Activated T-cell treated with anti-CD3 and anti-CD28 coated beads for 1 hour (primary cell): ENCODE results near the gene PLPPR2.
"Not testable (repeated sequence)": the region's sequence is repeated elsewhere in the genome, so short reads cannot be mapped to it uniquely, and the experiment has no call there.

Experiments
- DNase-seq: peaks from one replicate; pipeline ENCODE4 v3.0.0-alpha.2; 2020; ENCODE audit warnings: low read depth

PLPPR2 gene, protein sequence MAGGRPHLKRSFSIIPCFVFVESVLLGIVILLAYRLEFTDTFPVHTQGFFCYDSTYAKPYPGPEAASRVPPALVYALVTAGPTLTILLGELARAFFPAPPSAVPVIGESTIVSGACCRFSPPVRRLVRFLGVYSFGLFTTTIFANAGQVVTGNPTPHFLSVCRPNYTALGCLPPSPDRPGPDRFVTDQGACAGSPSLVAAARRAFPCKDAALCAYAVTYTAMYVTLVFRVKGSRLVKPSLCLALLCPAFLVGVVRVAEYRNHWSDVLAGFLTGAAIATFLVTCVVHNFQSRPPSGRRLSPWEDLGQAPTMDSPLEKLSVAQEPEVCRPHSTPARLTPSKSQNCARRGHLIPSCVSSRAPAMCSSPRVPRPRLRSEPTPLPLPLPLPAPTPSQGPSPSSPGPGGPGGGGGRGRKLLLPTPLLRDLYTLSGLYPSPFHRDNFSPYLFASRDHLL

GRCh38 chr19:11355160-11356073 lies at the start of gene PLPPR2:
Gene PLPPR2, plus strand, starts transcription at chr19:11355432. Its CDS starts 2,242 bp downstream, at chr19:11357674.
- peak; percentile 71 for DNase-seq

GRCh38 chr19:11306337-11306736 lies 48.9 kb upstream of the PLPPR2 start:
- DNase-seq, result no peak

DNA sequence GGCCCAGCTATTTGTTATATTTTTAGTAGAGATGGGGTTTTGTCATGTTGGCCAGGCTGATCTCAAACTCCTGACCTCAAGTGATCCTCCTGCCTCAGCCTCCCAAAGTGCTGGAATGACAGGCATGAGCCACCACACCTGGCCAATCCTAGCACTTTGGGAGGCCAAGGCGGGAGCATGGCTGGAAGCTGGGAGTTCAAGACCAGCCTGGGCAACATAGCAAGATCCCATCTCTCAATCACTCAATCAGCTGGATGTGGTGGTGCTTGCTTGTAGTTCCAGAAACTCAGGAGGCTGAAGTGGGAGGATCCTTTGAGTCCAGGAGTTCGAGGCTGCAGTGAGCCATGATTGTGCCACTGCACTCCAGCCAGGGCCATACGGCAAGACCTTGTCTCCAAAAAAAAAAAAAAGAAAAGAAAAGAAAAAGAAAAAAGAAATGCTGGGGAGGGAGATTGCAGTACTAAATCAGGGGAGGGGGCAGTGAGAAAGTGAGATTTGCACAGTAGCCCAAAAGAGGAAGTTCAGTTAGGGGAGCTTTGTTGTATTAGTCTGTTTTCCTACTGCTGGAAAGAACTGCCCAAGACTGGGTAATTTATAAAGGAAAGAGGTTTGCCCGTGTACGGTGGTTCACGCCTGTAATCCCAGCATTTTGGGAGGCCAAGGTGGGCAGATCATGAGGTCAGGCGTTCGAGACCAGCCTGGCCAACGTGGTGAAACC lies 34.8 kb upstream of the PLPPR2 start:
- not testable (repeated sequence) for DNase-seq

DNA sequence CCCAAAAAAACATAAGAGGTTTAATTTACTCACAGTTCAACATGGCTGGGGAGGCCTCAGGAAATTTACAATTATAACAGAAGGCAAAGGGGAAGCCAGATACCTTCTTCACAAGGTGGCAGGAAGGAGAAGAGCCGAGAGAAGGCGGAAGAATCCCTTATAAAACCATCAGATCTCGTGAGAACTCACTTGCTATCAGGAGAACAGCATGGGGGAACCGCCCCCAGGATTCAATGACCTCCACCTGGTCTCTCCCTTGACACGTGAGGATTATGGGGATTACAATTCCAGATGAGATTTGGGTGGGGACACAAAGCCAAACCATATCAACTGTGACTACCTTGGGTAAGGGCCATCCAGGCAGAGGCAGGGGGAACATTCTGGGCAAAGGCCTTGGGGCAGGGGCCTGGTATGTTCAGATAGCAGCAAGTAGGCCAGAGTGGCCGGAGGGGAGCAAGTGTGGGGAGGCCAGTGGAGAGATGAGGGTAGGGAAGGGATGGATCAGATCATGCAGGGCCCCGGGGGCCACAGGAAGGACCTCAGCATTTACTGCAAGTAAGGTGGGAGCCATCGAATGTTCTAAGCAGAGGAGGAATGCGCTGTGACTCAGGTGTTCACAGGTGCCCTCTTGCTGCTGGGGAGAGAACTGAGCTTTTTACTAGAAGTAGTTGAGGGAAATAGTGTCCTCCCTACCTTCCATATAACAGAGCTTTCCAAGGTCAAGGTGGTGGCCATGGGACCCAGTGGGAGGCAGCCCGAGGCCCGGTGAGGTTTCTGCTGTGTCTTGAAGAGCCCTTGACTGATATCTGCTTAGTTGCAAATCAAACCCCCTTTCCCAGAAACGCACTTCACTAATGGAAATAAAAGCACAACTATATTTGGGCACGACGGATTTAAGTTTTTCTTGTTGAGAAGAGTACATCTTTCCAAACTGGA lies 33.8 kb upstream of the PLPPR2 start:
- DNase-seq, result no peak

DNA sequence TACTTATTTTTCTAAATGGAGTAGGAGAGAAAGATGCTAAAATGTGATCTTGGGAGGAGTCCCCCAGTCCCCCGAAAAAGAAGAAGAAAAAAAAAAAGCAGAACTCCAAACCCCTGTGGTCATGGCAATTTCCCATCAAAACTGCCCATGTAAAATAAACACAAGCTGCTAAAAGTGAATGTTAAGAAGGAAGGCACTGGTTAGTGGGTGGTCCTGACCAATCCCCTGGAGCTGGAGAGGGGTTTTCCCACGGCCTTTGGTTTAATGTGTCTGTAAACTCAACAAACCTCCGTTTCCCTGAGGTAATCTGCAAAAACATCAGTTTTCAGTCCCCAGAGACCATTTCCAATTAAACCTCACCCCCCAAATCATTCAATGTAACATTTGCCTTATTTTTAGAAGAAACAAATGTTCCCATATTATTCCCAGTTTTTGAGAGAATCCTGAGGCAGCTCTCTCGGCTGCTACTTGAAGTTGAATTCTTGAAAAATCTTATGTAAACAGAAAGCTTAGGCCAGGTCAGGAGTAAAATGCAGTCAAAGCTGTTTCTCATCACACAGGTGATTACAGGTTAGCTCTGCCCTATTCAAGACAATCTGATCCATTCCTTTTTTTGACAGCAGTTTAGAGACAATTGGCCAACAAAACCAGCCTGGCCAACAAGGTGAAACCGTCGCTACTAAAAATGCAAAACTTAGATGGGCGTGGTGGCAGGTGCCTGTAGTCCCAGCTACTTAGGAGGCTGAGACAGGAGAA lies 32.8 kb upstream of the PLPPR2 start:
- no peak for DNase-seq

DNA sequence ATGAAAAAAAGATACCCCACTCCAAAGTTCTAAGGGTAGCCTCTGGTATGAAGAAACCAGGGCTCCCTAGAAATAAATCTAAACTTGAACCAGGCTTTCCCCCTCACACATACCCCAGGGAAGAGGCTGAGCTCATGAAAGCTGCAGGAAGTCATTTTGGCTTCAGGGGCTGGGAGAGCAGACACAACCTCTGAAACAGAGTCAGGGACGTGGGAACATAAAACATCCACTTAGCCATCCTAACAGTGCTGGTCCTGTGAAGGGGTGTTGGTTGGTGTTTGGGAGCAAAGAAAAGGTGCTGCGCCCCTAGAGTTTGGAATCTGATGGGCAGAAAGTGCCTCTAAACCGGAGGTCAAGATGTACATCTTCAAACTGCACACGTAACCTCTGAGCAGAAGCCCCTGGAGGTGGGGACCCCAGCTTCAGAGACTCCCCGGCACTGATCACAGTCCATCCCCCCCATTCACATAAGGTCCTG lies 31.6 kb upstream of the PLPPR2 start:
- DNase-seq, result no peak

DNA sequence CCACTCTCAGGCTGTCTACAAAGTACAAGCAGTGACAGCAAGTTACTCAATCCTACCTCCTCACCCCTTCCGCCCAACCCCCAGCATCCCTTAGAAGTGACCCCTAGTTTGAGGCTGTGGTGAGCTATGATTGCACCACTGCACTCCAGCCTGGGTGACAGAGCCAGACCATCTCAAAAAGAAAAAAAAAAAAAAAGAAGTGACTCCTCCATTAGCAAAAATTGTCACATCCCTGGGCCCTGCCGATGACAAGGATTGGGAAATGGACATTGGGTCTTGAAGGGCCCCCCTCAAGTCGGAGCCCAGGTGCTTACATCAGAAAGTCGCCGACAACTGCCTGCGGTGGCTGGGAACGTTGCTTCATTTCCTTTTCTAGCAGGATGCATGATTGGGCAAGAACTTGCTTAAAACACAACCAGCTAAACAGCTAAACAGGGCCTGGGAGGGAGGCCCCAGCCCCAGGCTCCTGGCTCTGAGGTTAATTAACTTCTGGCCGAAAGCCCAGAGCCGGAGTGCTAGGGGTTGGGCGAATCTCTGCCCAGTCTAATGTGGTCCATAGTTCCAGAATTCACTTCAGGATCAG lies 31.1 kb upstream of the PLPPR2 start:
- DNase-seq, result no peak

GRCh38 chr19:11324748-11325389 lies 30.4 kb upstream of the PLPPR2 start:
- no peak for DNase-seq

GRCh38 chr19:11325544-11325943 lies 29.7 kb upstream of the PLPPR2 start:
- no peak for DNase-seq

- no peak for DNase-seq
Observed at GRCh38 chr19:11330127-11330526, 25.1 kb upstream of the PLPPR2 start.

DNA sequence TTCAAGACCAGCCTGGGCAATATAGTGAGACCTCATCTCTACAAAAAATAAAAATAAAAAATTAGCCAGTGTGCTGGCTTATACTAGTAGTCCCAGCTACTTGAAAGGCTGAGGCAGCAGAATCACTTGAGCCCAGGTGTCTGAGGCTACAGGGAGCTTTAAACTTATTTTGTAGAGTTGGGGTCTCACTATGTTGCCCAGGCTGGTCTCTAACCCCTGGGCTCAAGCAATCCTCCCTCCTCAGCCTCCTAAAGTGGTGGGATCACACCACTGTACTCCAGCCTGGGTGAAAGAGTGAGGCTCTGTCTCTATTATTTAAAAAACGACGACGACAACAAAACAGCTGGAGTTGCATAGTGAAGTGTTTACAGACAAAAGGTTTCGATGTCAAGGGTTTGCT lies 23.7 kb upstream of the PLPPR2 start:
- DNase-seq, result no peak

GRCh38 chr19:11332822-11333221 lies 22.4 kb upstream of the PLPPR2 start:
- no peak for DNase-seq

DNA sequence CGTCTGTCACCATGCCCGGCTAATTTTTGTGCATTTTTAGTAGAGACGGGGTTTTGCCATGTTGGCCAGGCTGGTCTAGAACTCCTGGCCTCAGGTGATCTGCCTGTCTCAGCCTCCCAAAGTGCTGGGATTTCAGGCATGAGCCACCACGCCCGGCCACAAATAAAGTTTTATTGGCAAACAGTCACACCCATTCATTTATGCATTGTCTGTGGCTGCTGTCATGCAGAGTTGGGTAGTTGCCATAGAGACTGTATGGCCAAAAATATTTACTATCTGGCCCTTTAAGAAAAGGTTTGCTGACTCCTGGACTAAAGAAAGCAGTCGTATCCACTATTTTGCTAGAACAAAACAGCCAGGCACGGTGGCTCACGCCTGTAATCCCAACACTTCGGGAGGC lies 21.4 kb upstream of the PLPPR2 start:
- not testable (repeated sequence) for DNase-seq

- DNase-seq, result no peak
Observed at GRCh38 chr19:11335449-11336146, 19.6 kb upstream of the PLPPR2 start.

- DNase-seq, result no peak
Observed at GRCh38 chr19:11337080-11337479, 18.2 kb upstream of the PLPPR2 start.

GRCh38 chr19:11338121-11338520 lies 17.1 kb upstream of the PLPPR2 start:
- DNase-seq, result no peak

DNA sequence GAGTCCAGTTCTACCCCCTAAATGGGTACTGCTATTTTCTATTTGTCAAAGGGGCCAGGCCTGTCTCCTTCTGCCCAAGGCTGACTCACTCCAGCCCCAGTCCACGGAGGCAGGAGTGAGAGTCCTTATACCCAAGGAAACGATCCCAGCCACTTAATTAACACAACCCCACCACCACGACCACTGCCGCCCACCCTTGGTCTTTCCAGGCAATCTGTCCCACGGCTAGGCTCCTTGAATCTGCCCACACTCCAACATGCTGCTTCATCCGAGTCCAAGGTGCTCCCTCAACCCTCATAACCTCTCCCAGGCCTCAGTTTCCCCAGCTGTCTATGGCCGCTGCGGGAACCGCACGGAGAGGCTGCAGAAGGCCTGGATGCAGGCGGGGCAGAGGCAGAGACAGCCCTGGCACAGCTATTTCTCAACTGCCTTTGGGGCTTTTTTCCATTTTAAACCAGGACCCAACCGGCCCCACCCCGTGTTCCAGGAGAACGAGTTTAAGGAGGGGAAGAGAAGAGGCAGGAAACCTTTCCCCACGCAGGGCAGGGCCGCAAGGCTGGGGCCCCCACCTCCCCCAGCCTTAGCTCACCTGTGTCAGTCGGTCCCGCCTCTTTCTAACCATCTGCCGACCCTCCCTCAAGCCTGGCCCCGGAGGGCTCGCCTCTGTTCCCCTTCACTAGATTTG lies 16.5 kb upstream of the PLPPR2 start:
- no peak for DNase-seq
